ENCODE results near the gene SGPL1. TPM values are rescaled to one million over a fixed set of nuclear protein-coding genes. Genes with fewer than 3 reads are reported as not detected.

The SGPL1 gene
- total RNA-seq, 1 experiment from 2014 or later = 52.6 TPM

DNA sequence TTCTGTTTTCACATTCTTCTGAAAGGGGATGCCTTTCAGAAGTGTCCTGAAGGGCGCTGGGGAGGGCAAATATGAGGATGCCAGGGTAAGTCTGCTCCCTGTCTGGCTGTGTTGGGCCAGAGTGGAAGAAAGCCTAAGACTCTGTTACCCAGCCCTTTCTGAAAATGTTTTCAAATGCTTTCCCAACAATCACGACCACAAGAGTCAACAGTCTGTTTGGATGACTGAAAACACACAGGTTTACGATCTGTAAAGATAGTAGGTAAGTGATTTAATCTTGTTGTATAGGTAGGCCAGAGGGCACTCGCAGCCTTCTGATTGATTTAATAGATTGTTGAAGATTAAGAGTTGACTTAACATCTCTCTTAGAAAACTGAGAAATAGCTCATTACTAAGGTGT is 13.2 kb downstream of the SGPL1 start:
- Mint-ChIP-seq H3K27me3 (ENCODE audit: low read depth) (no peaks in the 10 kb centered on the region), H3K27ac (no peak overlapping the region), H3K4me1 (peaks cover 0 to 8% of the 10 kb centered on the region in 2 experiments; a peak in 2 of 4 replicates), H3K4me3 (no peak overlapping the region), H3K36me3 (ENCODE audit: insufficient read depth in 1 of 3, low read depth in 3 of 3) (peaks cover 5 to 25% (median 19%) of the 10 kb centered on the region in 3 experiments), H3K9me3 (no peaks in the 10 kb centered on the region; a peak in 1 of 5 replicates)
- H2BK20ac ChIP-seq (ENCODE audit: low read depth, low read length, poor library complexity, severe bottlenecking) = no peak overlapping the region
- peaks cover 1% of the 10 kb centered on the region; the same call in 1 of the 2 replicates for H3K79me2 ChIP-seq (ENCODE audit: insufficient read depth, low read length)
- no CpG with 5 or more reads among the region's 4 CpGs for WGBS (ENCODE audit: extremely low coverage, insufficient read length, low lambda C conversion rate)
- H3K9me3 ChIP-seq (ENCODE audit: control insufficient read depth, low read depth, low read length) = no peaks in the 10 kb centered on the region
- H3K27ac ChIP-seq (ENCODE audit: insufficient read length, low read depth, low read length) = no peak overlapping the region
- no peak overlapping the region for H2AFZ ChIP-seq (ENCODE audit: low read length)
- no peak overlapping the region for H2BK120ac ChIP-seq (ENCODE audit: low read depth, low read length, poor library complexity, severe bottlenecking)
- H4K8ac ChIP-seq (replicated peaks; ENCODE audit: insufficient read length, low read depth, low read length) = no peak overlapping the region
- H4K91ac ChIP-seq (ENCODE audit: insufficient read length, low read depth, low read length) = no peak overlapping the region
- H3K4me2 ChIP-seq (ENCODE audit: insufficient read depth, insufficient read length, low read length) = no peak overlapping the region
- no peak overlapping the region for H2BK5ac ChIP-seq (ENCODE audit: insufficient read length, low read length)
- H2BK15ac ChIP-seq (ENCODE audit: low read depth, low read length) = no peak overlapping the region
- H3K14ac ChIP-seq (ENCODE audit: insufficient read depth, low read length) = no peak overlapping the region
- H3K23ac ChIP-seq (ENCODE audit: insufficient read length, low read depth, low read length) = no peak overlapping the region
- no peak for DNase-seq
- no peak overlapping the region for H3K4ac ChIP-seq (ENCODE audit: low read depth, low read length)
- no peaks in the 10 kb centered on the region for H3K23me2 ChIP-seq (ENCODE audit: insufficient read length, low read depth, low read length, poor library complexity, severe bottlenecking)
- no peak overlapping the region for H3T11ph ChIP-seq (ENCODE audit: low read length)
- no peak overlapping the region for H3K18ac ChIP-seq (ENCODE audit: insufficient read length, low read depth, low read length)
- H3K79me1 ChIP-seq (ENCODE audit: insufficient read depth, low read depth, low read length, poor library complexity, severe bottlenecking) = peaks cover 3% of the 10 kb centered on the region
- H2BK12ac ChIP-seq (ENCODE audit: insufficient read length, low read depth, low read length) = no peak overlapping the region
- no peak overlapping the region for H4K5ac ChIP-seq (ENCODE audit: insufficient read length, low read depth, low read length)
- no peak for TF ChIP-seq CTCF (conservative IDR thresholded peaks at IDR 0.05)
- H3K4me1 ChIP-seq (ENCODE audit: insufficient read depth, low read length) = no peaks in the 10 kb centered on the region
- H3K9ac ChIP-seq (ENCODE audit: extremely low read depth, insufficient read length, low read length) = no peak overlapping the region
- no peak overlapping the region for H2AK5ac ChIP-seq (ENCODE audit: insufficient read length, low read length)
- H4K20me1 ChIP-seq (ENCODE audit: control insufficient read depth, insufficient read depth, insufficient read length) = no peaks in the 10 kb centered on the region
- H3K27me3 ChIP-seq (ENCODE audit: insufficient read depth, low read length) = no peaks in the 10 kb centered on the region
- H3K56ac ChIP-seq (ENCODE audit: insufficient read length, low read depth, low read length) = no peak overlapping the region
